Activated gamma-delta T cell treated with Interleukin-2 at 50 U/mL for 16 hours (primary cell): ENCODE results near the gene PLA2G1B.
A peak's percentile ranks its signal among the peaks of the same experiment; 100 is the strongest.
"Not testable (repeated sequence)": the region's sequence is repeated elsewhere in the genome, so short reads cannot be mapped to it uniquely, and the experiment has no call there.

Experiments
- DNase-seq: peaks from one replicate; pipeline ENCODE4 v3.0.0-alpha.2; 2020

The PLA2G1B gene

DNA sequence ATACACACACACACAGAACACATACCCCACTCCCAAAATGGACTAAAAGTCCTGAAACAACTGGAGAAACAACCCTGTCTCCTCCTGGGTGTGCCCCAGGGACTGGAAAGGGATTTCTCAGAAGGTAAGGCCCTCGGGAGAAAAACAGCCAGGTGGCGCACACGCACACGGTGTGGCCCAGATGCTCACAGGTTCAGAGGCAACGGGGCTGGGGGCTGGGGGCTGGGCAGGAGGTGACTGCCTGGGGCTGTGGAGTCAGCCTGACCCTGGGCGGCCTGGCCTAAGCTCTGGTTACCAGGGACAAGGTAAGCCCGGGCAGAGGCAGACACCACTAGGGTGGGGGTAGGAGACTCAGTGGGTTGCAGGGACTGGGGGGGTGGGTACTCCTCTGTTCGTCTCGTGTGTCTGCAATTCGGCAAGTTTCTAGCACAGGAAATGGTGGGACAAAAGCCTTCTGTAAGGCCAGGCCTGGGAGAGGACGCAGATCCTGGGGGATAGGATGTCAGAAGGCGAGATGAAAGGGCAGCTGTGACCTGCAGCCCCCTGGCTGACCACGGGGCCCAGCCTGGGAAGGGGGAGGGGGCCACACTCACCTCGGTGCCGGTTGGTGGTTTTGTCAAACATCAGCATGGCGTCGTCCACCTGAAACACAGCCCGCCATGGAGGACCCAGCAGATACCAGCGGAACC is 31.0 kb upstream of the PLA2G1B start:
- DNase-seq, result no peak

DNA sequence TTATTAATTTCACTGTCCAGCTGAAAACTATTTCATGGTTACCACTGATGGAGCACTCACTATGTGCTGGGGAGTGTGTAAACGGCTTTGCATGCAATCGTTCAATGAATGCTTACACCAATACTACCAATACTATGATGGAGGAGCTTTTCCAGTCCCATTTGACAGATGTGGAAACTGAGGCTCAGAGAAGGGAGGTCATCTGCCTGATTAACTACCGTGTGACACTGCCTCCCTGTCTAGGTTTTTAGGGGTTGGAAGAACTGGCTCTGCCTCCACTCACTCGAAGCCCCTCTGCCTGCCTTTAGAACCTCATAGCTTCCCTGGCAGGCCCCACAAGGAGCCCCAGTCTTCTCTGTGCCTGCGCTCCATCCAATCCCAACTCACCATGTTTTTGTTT is 29.5 kb upstream of the PLA2G1B start:
- no peak for DNase-seq

DNA sequence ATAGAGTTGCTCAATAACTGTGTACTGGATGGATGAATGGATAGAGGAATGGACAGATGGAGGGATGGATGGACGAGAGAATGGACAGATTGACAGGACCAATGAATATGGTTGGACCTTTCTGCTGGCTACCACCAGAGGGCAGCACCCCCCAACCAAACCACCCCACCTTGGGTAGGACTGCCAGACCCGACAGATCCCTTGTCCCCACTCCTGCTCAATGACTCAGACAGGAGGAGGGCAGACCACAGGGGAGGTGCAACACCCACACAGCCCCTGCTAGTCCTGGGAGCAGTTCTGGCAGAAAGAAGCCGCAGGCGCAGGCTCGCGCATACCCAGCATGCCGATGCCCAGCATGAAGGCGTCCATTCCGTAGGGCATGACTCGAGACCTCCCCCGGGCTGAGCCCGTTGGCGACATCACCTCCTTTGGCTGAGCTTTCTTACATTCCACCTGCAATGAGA is 29.0 kb upstream of the PLA2G1B start:
- DNase-seq, result peak; percentile 73

DNA sequence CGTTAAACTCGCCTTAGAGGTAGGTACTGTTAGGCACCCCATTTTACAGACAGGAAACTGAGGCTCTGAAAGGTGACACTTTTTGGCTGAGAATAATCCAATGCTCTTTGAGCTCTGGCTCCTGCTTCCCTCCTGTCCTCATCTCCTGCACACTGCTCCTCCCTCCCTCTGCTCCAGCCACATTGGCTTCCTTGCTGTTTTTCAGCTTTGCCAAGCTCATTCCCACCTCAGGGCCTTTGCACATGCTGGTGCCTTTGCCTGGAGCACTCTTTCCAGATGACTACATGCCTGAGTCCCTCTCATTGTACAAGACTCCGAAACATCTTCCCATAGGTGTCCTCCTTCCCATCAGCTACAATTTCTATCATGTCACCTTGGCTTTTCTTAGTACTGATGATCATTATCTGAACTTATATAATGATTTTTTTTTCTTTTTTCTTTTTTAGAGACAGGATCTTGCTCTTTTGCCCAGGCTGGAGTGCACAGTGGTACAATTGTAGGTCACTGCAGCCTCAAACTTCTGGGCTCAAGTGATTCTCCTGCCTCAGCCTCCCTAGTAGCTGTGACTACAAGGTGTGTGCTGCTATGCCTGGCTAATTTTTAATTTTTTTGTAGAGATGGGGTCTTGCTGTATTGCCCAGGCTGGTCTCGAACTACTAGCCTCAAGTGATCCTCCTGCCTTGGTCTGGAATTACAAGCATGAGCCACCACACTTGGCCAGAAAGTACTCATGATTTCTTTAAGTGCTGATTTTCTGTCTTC is 26.2 kb upstream of the PLA2G1B start:
- no peak for DNase-seq

DNA sequence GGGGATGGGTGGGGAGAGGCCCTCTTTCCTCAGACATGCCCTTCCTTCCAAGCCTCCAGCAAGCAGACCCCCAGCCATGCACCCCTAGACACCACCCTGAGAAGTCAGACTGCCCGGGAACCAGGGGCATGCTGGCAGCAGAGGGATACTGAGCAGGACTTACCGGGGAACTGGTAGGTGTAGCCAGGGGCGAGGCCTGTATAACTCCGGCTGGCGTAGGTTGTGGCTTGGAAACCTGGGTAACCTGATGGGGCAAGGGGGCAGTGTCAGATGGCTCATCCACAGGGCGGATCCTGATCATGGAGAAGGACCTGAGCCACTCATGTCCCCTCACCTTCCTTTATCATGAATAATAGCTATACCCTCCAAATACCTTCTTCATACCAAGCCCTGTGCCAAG is 25.6 kb upstream of the PLA2G1B start:
- no peak for DNase-seq

DNA sequence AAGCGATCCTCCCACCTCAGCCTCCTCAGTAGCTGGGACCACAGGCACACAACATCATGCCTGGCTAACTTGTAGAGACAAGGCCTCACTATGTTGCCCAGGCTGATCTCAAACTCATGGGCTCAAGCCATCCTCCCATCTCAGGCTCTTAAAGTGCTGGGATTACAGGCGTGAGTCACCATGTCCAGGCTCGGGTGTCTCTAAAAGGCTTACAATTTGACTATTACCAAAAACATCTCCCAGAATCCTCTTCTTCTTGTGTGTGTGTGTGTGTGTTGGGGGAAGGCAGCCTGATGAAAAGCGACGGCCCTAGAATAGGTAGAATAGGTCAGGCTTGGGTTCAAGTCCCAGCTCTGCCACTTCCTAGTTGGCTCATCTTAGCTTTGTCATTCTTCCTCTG is 24.5 kb upstream of the PLA2G1B start:
- DNase-seq, result no peak

DNA sequence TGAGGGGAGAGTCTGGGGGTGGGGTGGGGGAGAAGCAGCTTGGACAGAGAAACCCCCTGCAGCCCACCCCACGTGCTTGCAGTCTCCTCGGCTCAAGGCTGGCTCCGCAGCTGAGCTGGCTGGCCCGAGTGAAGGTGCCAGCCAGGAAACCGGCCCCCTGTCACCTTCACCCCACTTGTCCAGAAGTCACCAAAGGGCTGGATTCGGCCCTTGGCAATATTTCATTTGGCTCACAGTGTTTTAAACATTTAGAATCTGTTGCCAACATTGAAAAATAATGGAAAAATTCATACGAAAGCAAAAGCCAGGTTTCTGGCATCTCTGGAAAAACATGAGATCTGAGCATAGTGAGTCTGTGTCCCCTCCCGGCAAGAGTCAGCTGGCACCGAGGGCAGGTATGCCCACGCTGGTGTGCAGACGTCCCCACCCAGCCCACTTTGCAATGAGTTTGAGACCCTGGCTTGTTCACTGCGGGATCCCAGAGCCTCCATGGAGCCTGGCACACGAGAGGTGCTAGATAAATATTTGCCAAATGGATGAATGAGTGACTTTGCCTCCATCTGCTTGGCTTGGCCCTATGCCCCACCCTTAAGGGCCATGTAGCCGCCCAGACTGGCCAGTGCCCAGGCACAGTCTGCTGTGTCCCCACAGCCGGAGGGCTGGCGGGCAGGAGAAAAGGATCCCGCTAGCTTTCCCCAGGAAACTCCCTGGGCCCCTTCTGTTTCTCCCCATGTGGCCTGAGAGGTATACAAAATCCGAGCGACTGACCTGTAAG is 23.2 kb upstream of the PLA2G1B start:
- DNase-seq, result no peak

DNA sequence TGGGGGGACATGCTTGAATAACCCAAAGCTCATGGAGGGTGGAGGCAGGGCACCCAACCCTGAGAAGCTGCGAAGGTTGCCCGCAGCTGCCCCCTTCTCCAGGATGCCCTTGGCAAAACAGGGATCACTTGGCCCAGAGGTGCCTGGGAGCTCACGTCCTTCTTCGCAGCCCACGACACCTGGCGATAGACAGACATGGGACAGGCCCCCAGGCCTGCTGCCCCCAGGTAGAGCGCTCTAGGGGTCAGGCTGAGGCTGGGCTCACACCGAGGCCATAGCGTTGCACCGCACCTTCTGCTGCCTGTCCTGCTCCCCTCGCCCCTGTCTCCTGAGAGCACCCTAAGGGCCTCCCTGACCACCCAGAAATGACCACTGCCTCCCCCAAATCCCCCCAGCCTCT is 20.2 kb upstream of the PLA2G1B start:
- DNase-seq, result no peak

DNA sequence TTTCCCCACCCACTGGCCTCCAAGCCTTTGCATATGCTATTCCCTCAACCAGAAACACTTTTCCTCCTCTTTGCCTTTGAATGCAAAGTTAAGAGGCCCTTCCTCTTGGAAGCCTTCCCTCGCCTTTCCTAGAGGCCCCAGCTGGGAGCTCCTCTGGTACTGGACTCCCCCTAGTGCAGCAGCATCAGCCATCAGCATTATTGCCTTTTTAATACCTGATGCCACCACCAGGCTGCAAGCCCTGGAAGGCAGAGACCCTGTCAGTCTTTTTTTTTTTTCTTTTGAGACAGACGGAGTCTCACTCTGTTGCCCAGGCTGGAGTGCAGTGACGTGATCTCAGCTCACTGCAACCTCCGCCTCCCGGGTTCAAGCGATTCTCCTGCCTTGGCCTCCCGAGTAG is 19.1 kb upstream of the PLA2G1B start:
- DNase-seq, result no peak

DNA sequence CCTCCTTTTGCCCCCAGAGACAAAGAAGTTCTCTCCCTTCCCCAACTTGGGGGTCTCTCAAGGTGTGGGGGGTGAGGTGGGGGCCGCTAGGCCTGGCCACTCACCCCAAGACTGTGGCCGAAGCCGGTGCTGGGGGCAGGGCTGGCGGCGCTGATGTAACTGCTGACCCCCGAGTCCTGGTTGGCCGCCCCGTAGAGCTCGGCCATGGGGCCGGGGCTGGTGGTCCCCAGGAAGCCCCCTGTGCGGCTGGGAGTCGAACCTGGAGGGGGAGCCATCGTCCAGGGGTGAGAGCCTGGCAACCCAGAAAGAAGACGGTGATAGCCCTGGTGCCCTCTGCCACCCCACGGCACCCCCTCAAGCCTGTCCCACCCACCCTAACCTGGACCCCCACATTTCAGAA is 18.5 kb upstream of the PLA2G1B start:
- DNase-seq, result no peak

DNA sequence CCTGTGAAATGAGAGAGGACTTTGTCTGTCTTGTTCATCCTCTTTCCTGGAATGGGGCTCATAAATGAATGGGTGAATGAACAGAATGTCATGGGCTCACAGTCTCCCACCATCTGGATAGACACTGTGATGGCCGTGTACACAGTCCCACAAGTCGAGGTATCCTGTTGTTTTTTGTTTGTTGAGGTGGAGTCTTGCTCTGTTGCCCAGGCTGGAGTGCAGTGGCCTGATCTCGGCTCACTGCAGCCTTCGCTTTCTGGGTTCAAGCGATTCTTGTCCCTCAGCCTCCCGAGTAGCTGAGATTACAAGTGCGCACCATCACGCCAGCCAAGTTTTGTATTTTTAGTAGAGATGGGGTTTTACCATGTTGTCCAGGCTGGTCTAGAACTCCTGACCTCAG is 16.1 kb upstream of the PLA2G1B start:
- DNase-seq, result no peak

DNA sequence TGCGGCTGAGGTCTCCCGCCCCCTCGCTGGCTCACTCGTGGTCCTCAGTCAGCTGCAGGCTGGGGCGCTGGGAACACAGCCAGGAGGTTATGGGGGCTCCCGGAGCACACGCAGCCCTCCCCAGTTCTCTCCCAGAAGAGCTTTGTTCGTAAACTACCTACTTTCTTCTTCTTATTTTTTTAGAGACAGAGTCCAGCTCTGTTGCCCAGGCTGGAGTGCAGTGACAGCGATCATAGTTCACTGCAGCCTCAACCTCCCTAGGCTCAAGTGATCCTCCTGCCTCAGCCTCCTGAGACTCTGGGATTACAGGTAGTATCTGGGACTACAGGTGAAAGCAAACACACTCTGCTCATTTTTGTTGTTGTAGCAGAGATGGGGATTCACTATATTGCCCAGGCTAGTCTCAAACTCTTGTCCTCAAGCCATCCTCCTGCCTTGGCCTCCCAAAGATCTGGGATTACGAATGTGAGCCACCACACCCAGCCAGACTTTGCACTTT is 15.5 kb upstream of the PLA2G1B start:
- DNase-seq, result no peak

DNA sequence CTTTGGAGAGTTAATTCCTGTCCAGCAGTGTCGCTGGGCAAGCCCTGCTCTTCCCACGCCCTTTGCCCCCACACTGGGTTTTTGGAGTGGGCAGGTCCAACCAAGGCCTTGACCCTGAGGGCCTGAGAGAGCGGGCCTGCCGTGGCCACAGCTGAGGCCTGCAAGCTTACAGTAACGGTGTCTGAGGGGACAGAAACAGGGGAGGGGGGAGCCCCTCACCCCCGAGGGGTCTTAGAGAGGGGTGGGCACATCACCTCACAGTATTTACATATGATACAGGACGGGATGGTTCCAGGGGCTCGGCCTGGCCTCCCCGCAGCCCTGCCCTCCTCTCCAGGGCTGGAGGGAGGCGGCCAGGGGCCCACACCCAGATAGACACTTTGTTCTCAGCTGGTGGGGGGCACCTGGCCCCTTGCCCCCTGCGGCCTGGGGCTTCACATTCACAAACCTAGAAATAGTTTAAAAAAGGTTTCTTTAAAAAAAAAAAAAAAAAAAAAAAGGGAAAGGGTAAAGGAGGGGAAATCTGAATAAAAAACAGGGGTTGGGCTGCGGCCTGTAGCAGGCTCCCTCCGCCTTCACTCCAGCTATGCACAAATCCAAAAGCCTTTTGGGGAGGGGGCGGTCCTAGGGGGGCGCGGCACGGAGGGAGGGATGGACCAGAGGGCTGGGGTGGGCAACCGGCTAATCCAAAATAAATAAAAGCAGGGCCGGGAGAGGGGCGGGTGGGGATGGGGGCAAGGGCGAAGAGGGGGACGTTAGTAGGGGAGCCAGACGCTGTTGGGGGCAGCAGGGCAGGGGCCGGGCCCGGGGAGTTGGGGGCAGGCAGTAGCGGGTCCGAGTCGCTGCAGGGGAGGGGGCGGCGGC is 14.8 kb upstream of the PLA2G1B start:
- no peak for DNase-seq

DNA sequence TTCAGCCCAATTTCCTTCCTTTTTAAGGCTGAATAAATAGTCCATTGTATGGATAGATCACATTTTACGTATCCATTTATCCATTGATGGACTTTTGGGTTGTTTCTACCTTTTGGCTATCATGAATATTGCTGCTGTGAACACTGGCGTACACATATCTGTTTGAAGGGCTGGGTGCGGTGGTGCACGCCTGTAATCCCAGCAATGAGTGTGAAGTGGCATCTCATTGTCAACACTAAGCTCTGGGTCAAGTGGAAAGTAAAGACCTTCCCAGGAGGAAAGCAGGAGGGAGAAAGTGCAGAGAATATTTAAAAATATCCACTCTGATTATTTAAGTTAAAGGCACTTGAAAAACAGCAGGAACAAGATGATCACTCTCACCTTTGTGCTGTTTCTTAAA is 11.7 kb upstream of the PLA2G1B start:
- no peak for DNase-seq

DNA sequence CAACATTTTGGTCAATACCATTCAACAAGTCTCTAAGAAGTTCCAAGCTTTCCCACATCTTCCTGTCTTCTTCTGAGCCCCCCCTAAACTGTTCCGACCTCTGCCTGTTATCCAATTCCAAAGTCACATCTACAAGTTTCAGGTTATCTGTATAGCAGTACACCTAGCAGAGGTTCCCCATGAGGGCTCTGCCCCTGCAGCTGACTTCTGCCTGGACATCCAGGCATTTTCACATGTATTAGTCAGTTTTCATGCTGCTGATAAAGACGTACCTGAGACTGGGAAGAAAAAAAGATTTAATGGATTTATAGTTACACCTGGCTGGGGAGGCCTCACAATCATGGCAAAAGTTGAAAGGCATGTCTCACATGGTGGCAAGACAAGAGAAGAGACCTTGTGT is 10.2 kb upstream of the PLA2G1B start:
- DNase-seq, result no peak

DNA sequence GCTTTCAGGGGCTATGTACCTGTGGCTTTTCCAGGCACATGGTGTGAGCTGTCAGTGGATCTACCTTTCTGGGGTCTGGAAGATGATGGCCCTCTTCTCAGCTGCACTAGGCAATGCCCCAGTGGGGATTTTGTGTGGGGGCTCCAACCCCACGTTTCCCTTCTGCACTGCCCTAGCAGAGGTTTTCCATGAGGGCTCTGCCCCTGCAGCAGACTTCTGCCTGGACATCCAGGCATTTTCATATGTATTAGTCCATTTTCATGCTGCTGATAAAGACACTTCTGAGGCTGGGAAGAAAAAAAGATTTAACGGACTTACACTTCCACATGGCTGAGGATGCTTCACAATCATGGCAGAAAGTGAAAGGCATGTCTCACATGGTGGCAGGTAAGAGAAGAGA is 8.8 kb upstream of the PLA2G1B start:
- DNase-seq, result not testable (repeated sequence)

DNA sequence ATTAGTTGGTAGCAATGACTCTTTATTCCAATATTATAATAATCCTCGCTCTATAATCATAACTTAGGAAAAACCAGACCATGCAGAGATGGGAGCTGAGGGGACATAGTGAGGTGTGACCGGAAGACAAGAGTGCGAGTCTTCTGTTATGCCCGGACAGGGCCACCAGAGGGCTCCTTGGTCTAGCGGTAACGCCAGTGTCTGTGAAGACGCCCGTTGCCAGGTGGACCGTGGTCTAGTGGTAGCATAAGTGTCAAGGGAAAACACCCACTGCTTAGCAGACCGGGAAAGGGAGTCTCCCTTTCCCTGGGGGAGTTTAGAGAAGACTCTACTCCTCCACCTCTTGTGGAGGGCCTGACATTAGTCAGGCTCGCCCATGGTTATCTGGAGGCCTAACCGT is 7.9 kb upstream of the PLA2G1B start:
- peak; percentile 12 for DNase-seq

DNA sequence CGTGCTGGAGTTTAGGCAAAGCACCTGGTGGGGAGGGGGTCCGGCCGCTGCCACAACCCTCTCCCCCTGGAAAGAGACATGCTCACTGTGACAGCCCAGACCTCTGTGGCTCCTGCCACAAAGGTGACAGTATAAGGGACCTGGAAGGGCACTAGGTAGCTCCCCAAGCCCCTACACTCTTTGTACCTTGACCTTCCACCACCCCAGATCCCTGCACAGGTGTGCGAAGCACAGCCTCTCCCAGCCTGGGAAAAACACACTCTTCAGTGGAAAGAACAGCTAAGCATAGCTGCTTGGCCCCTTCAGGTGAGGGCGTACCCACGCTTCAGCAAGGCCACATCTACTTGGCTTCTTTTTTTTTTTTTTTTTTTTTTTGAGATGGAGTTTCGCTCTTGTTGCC is 4.9 kb upstream of the PLA2G1B start:
- no peak for DNase-seq

DNA sequence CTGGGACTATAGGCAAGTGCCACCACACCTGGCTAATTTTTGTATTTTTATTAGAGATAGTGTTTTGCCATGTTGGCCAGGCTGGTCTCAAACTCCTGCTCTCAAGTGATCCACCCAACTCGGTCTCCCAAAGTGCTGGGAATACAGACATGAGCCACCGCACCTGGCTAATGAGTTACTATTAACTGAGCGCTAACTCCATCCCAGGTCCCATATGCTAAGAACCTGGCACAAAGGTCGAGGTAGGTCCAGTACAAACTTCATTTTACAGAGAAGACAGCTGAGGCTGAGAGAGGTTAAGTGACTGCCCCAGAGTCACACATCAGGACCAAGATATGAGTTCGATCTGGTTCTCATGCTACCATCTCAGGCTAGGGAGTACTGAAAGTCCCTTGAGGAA is 4.5 kb upstream of the PLA2G1B start:
- DNase-seq, result no peak

DNA sequence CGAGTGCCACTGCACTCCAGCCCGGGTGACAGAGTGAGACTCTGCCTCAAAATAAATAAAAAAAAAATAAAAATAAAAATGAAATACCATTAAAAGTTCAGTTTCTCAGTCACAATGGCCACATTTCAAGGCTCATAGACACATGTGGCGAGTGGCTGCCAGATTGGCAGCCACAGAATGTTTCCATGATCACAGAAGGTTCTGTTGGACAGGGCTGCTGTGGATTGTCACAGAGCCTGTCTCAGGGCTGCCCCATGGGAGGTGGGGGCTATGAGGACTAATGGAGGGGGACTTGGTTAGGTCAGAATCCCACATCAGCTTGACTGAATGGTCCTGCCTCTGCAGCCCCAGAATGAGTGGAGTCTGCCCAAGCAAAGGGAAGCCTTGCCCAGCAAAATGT is 3.8 kb upstream of the PLA2G1B start:
- no peak for DNase-seq

DNA sequence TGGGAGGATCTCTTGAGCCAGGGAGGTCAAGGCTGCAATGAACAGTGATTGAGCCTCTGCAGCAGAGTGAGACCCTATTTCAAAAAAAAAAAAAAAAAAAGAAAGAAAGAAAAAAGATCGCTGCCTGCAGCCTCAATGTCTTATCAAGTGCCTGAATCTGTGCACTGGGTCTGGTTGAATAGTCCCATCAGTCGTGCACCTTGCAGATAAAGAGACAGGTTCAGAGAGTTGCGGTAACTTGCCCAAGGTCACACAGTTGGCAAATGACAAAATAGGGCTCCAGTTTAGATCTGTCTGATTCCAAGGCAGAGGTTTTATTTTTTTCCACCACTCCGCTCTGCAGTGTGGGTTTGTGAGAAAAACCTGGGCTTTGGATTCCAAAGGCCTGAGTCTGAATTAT is 649 bp upstream of the PLA2G1B start:
- no peak for DNase-seq

DNA sequence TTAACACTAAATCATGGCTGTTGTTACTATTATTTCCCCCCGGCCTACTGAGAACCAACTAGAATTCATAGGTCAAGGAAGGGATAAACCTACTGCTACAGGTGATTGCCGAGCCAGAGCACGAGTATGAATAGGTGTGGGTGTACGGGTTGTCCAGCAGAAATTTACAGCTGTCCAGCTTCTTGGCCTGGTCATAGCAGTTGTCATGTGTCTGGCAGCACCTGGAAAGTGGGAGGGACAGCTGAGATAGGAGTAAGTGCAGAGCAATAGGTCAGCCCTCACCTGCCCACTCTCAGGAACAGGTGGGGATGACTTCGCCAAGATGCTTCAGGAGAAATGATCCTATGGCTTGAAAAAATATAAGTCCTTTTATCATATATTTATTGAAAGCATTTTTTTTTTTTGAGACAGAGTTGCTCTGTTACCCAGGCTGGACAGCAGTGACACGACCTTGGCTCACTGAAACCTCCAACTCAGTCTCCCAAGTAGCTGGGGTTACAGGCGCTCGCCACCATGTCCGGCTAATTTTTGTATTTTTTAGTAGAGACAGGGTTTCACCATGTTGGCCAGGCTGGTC is 2.6 kb downstream of the PLA2G1B start:
- no peak for DNase-seq
